IMR-90 (cell line): ENCODE measurements around the gene SPECC1L.

Source experiments
- BHLHE40 ChIP-seq: fragments of 150-350 bp; IDR thresholded peaks from 2 replicates; pipeline ENCODE4 v1.6.1; 2016; ENCODE audit warnings: mild to moderate bottlenecking, low read depth, low read length
- CEBPB ChIP-seq: IDR thresholded peaks from 2 replicates; pipeline ENCODE4 v1.6.1; 2012; ENCODE audit warnings: low read depth, low read length, improper control_type of control experiment
- CTCF ChIP-seq: conservative IDR thresholded peaks from 2 replicates; pipeline ENCODE4 v1.5.1; 2012; ENCODE audit warnings: mild to moderate bottlenecking, low read depth, low read length, improper control_type of control experiment
- MAZ ChIP-seq: IDR thresholded peaks from 2 replicates; pipeline ENCODE4 v1.6.1; 2012; ENCODE audit warnings: low read depth, mild to moderate bottlenecking, low read length, improper control_type of control experiment, moderate library complexity, borderline replicate concordance
- MXI1 ChIP-seq: IDR thresholded peaks from 2 replicates; pipeline ENCODE4 v1.6.1; 2012; ENCODE audit warnings: low read depth, mild to moderate bottlenecking, low read length, moderate library complexity, borderline replicate concordance
- NFE2L2 ChIP-seq: fragments of 150-350 bp; IDR thresholded peaks from 2 replicates; pipeline ENCODE4 v1.6.1; 2016; ENCODE audit warnings: low read depth, mild to moderate bottlenecking, low read length
- POLR2A ChIP-seq: IDR thresholded peaks from 2 replicates; pipeline ENCODE4 v1.6.1; 2012; ENCODE audit warnings: mild to moderate bottlenecking, low read depth, low read length
- RAD21 ChIP-seq: IDR thresholded peaks from 2 replicates; pipeline ENCODE4 v1.6.1; 2012; ENCODE audit warnings: low read length, improper control_type of control experiment
- RCOR1 ChIP-seq: IDR thresholded peaks from 2 replicates; pipeline ENCODE4 v1.6.1; 2012; ENCODE audit warnings: mild to moderate bottlenecking, low read length, improper control_type of control experiment; ENCODE audit not compliant: insufficient replicate concordance
- RFX5 ChIP-seq: IDR thresholded peaks from 2 replicates; pipeline ENCODE4 v1.8.0; 2012; ENCODE audit warnings: low read depth, mild to moderate bottlenecking, low read length, moderate library complexity
- USF2 ChIP-seq: fragments of 150-350 bp; IDR thresholded peaks from 2 replicates; pipeline ENCODE4 v1.6.1; 2017; ENCODE audit warnings: mild to moderate bottlenecking, antibody characterized with exemption, low read length, low read depth

- TF ChIP-seq CTCF: no peak
- no peak for TF ChIP-seq MXI1
- TF ChIP-seq RAD21: no peak
- no peak for TF ChIP-seq POLR2A
- TF ChIP-seq RFX5: no peak
- TF ChIP-seq USF2: no peak
- no peak for TF ChIP-seq BHLHE40
- no peak for TF ChIP-seq RCOR1
- TF ChIP-seq NFE2L2: no peak
- no peak for TF ChIP-seq MAZ
- no peak for TF ChIP-seq CEBPB
Observed at GRCh38 chr22:24412274-24412673, 141.6 kb downstream of the SPECC1L start.
